IMR-90 (cell line): Measurements from ENCODE around the gene AFF2. TPM values are rescaled to one million over a fixed set of nuclear protein-coding genes. Genes with fewer than 3 reads are reported as not detected.

Source experiments
- ATAC-seq: fragments of 200-7000 bp; cut with Tn5 transposase; 2 replicates; pipeline ENCODE4 v1.9.1; 2020; ENCODE audit warnings: low read depth, mild to moderate bottlenecking, moderate library complexity
- BruUV-seq: library from RNA; stranded (reverse); fragments of 400-500 nt; replicated peaks from 2 replicates; lab custom pipeline; 2021; lab: Mats Ljungman, UMichigan
- CTCF ChIA-PET: fragments of 300-600 bp; formaldehyde crosslinking; extraction: SDS; loops from one replicate; lab custom pipeline; 2021; ENCODE audit warnings: antibody characterized with exemption; lab: Yijun Ruan, JAX
- POLR2A ChIA-PET: fragments of 300-600 bp; sonication (Branson Sonifier 250); formaldehyde crosslinking; loops from one replicate; lab custom pipeline; 2022; ENCODE audit warnings: antibody characterized with exemption; ENCODE audit not compliant: unreplicated experiment; lab: Charles Lee
- DNase-seq: peaks from one replicate; pipeline ENCODE4 v3.0.0; 2013
- H2AFZ ChIP-seq: replicated peaks from 2 replicates; pipeline ENCODE3; 2013; ENCODE audit warnings: low read length, mild to moderate bottlenecking; ENCODE audit not compliant: poor library complexity
- H2AK5ac ChIP-seq: 2 replicates; pipeline ENCODE4 v1.6.1; 2013; ENCODE audit warnings: low read depth, low read length, inconsistent platforms
- H2AK9ac ChIP-seq: replicated peaks from 2 replicates; pipeline ENCODE3; 2013; ENCODE audit warnings: mild to moderate bottlenecking, low read depth, low read length, moderate library complexity; ENCODE audit not compliant: poor library complexity
- H2BK120ac ChIP-seq: 2 replicates; pipeline ENCODE4 v1.6.1; 2013; ENCODE audit warnings: low read depth, low read length, inconsistent platforms
- H2BK15ac ChIP-seq: 3 replicates; pipeline ENCODE4 v1.6.1; 2013; ENCODE audit warnings: low read depth, low read length, inconsistent platforms
- H2BK20ac ChIP-seq: 2 replicates; pipeline ENCODE4 v1.6.1; 2013; ENCODE audit warnings: low read depth, mild to moderate bottlenecking, inconsistent platforms, low read length, moderate library complexity
- H2BK5ac ChIP-seq: 2 replicates; pipeline ENCODE4 v1.6.1; 2013; ENCODE audit warnings: mild to moderate bottlenecking, low read depth, low read length, inconsistent platforms; ENCODE audit not compliant: poor library complexity, severe bottlenecking
- H3K14ac ChIP-seq: replicated peaks from 2 replicates; pipeline ENCODE4 v1.6.1; 2013; ENCODE audit warnings: low read depth, low read length, inconsistent platforms
- H3K18ac ChIP-seq: 2 replicates; pipeline ENCODE4 v1.6.1; 2013; ENCODE audit warnings: low read depth, low read length, control low read depth
- H3K23ac ChIP-seq: 2 replicates; pipeline ENCODE4 v1.6.1; 2013; ENCODE audit warnings: low read depth, low read length, inconsistent platforms
- H3K27ac ChIP-seq: 2 replicates; pipeline ENCODE4 v1.5.1; 2013; ENCODE audit warnings: mild to moderate bottlenecking, control low read depth, low read length; ENCODE audit not compliant: insufficient read depth
- H3K27me3 ChIP-seq: 2 replicates; pipeline ENCODE4 v1.6.1; 2013; ENCODE audit warnings: low read length; ENCODE audit not compliant: control insufficient read depth, insufficient read depth
- H3K36me3 ChIP-seq: 2 replicates; pipeline ENCODE4 v1.6.1; 2013; ENCODE audit warnings: low read length, mixed read lengths; ENCODE audit not compliant: control insufficient read depth, insufficient read depth
- H3K4ac ChIP-seq: 2 replicates; pipeline ENCODE4 v1.6.1; 2013; ENCODE audit warnings: low read depth, low read length, inconsistent platforms
- H3K4me1 ChIP-seq: 2 replicates; pipeline ENCODE4 v1.6.1; 2013; ENCODE audit warnings: low read length, mixed read lengths; ENCODE audit not compliant: control insufficient read depth, insufficient read depth
- H3K4me2 ChIP-seq: 2 replicates; pipeline ENCODE4 v1.6.1; 2013; ENCODE audit warnings: low read depth, mild to moderate bottlenecking, control low read depth, low read length, moderate library complexity
- H3K4me3 ChIP-seq: 2 replicates; pipeline ENCODE4 v1.5.1; 2013; ENCODE audit warnings: low read depth, mild to moderate bottlenecking, control low read depth, low read length, moderate library complexity; ENCODE audit not compliant: insufficient read depth
- H3K56ac ChIP-seq: 2 replicates; pipeline ENCODE4 v1.6.1; 2013; ENCODE audit warnings: low read length, inconsistent platforms; ENCODE audit not compliant: insufficient read depth; ENCODE audit errors: extremely low read depth
- H3K79me1 ChIP-seq, 2 experiments: 2 replicates each; pipeline ENCODE4 v1.6.1; 2013; ENCODE audit warnings: low read length in 2 of 2, inconsistent platforms in 1 of 2, low read depth in 1 of 2
- H3K9ac ChIP-seq: 2 replicates; pipeline ENCODE4 v1.6.1; 2013; ENCODE audit warnings: low read depth, low read length, control low read depth
- H3K9me1 ChIP-seq: 2 replicates; pipeline ENCODE4 v1.6.1; 2013; ENCODE audit warnings: low read length, inconsistent platforms; ENCODE audit not compliant: insufficient read depth
- H3K9me3 ChIP-seq: 2 replicates; pipeline ENCODE4 v1.6.1; 2013; ENCODE audit warnings: low read length; ENCODE audit not compliant: control insufficient read depth, insufficient read depth
- H4K20me1 ChIP-seq: 2 replicates; pipeline ENCODE4 v1.6.1; 2013; ENCODE audit warnings: low read length, inconsistent platforms; ENCODE audit not compliant: insufficient read depth
- H4K5ac ChIP-seq: 2 replicates; pipeline ENCODE4 v1.6.1; 2013; ENCODE audit warnings: mild to moderate bottlenecking, low read depth, low read length, control low read depth
- H4K8ac ChIP-seq, 2 experiments: 2 replicates each; pipeline ENCODE4 v1.6.1; 2013; ENCODE audit warnings: low read depth in 2 of 2, low read length in 2 of 2, control low read depth in 1 of 2, inconsistent platforms in 1 of 2
- H4K91ac ChIP-seq: 2 replicates; pipeline ENCODE4 v1.6.1; 2013; ENCODE audit warnings: low read depth, low read length, inconsistent platforms; ENCODE audit not compliant: insufficient read depth
- BHLHE40 ChIP-seq: fragments of 150-350 bp; IDR thresholded peaks from 2 replicates; pipeline ENCODE4 v1.6.1; 2016; ENCODE audit warnings: mild to moderate bottlenecking, low read depth, low read length
- CEBPB ChIP-seq: IDR thresholded peaks from 2 replicates; pipeline ENCODE4 v1.6.1; 2012; ENCODE audit warnings: low read depth, low read length, improper control_type of control experiment
- CHD1 ChIP-seq: IDR thresholded peaks from 2 replicates; pipeline ENCODE4 v1.6.1; 2012; ENCODE audit warnings: low read depth, low read length, improper control_type of control experiment
- CTCF ChIP-seq: conservative IDR thresholded peaks from 2 replicates; pipeline ENCODE4 v1.5.1; 2012; ENCODE audit warnings: mild to moderate bottlenecking, low read depth, low read length, improper control_type of control experiment
- ELK1 ChIP-seq: fragments of 150-350 bp; IDR thresholded peaks from 2 replicates; pipeline ENCODE4 v1.6.1; 2016; ENCODE audit warnings: low read depth, mild to moderate bottlenecking, low read length, moderate library complexity, borderline replicate concordance
- FOS ChIP-seq: fragments of 150-350 bp; IDR thresholded peaks from 2 replicates; pipeline ENCODE4 v1.6.1; 2016; ENCODE audit warnings: low read depth, low read length
- MAFK ChIP-seq: IDR thresholded peaks from 2 replicates; pipeline ENCODE4 v1.6.1; 2012; ENCODE audit warnings: low read depth, low read length, improper control_type of control experiment
- MAZ ChIP-seq: IDR thresholded peaks from 2 replicates; pipeline ENCODE4 v1.6.1; 2012; ENCODE audit warnings: low read depth, mild to moderate bottlenecking, low read length, improper control_type of control experiment, moderate library complexity, borderline replicate concordance
- MXI1 ChIP-seq: IDR thresholded peaks from 2 replicates; pipeline ENCODE4 v1.6.1; 2012; ENCODE audit warnings: low read depth, mild to moderate bottlenecking, low read length, moderate library complexity, borderline replicate concordance
- NFE2L2 ChIP-seq: fragments of 150-350 bp; IDR thresholded peaks from 2 replicates; pipeline ENCODE4 v1.6.1; 2016; ENCODE audit warnings: low read depth, mild to moderate bottlenecking, low read length
- POLR2A ChIP-seq: IDR thresholded peaks from 2 replicates; pipeline ENCODE4 v1.6.1; 2012; ENCODE audit warnings: mild to moderate bottlenecking, low read depth, low read length
- RAD21 ChIP-seq: IDR thresholded peaks from 2 replicates; pipeline ENCODE4 v1.6.1; 2012; ENCODE audit warnings: low read length, improper control_type of control experiment
- RCOR1 ChIP-seq: IDR thresholded peaks from 2 replicates; pipeline ENCODE4 v1.6.1; 2012; ENCODE audit warnings: mild to moderate bottlenecking, low read length, improper control_type of control experiment; ENCODE audit not compliant: insufficient replicate concordance
- RFX5 ChIP-seq: IDR thresholded peaks from 2 replicates; pipeline ENCODE4 v1.8.0; 2012; ENCODE audit warnings: low read depth, mild to moderate bottlenecking, low read length, moderate library complexity
- SMC3 ChIP-seq: fragments of 150-350 bp; IDR thresholded peaks from 2 replicates; pipeline ENCODE4 v1.6.1; 2016; ENCODE audit warnings: low read depth, mild to moderate bottlenecking, antibody characterized with exemption, low read length, moderate library complexity
- WGBS, 2 experiments: methylation state at CpG; one replicate each; pipeline versions ENCODE4 v1.1.5 to v1.1.7; 2013; ENCODE audit warnings: missing lambda C conversion rate in 2 of 2; ENCODE audit not compliant: insufficient read length in 1 of 2; ENCODE audit errors: extremely low coverage in 2 of 2; 5-methylcytosine and 5-hydroxymethylcytosine counted together
- dilution Hi-C: fragments of 300-500 bp; cut with HindIII; formaldehyde crosslinking; loops from one replicate; pipeline ENCODE4 v1.14.3; 2018; ENCODE audit warnings: low sequenced_read_pairs; ENCODE audit not compliant: unreplicated experiment
- in situ Hi-C: fragments of 300-500 bp; cut with MboI; formaldehyde crosslinking; loops from 3 replicates; pipeline ENCODE4 v1.14.3; 2019; ENCODE audit warnings: low sequenced_read_pairs, inconsistent platforms, mixed read lengths
- intact Hi-C: fragments of 100-400 bp; cut with micrococcal nuclease; formaldehyde crosslinking; loops from 2 replicates; pipeline ENCODE4 v1.10.0; 2022
- polyA plus RNA-seq, 3 experiments: library from polyadenylated mRNA; depleted of rRNA; stranded (reverse); fragments of >200 nt; gene quantifications; 2 replicates each; pipeline ENCODE4 v1.2.3, GENCODE V29; 2012; ENCODE audit warnings: low replicate concordance in 1 of 3
- total RNA-seq: library from RNA; depleted of rRNA; stranded (reverse); fragments of >200 nt; gene quantifications from 2 replicates; pipeline ENCODE4 v1.2.3, GENCODE V29; 2012
- TF ChIP-seq, protein P1 (sequence below): fragments of 150-350 bp; IDR thresholded peaks from 2 replicates; pipeline ENCODE4 v1.6.1; 2017; ENCODE audit warnings: mild to moderate bottlenecking, antibody characterized with exemption, low read length, low read depth

AFF2 gene
- total and polyA plus RNA-seq, 2 of the 4 experiments (the other 2 are of a cell fraction) = 0.15 to 0.72 TPM

- no peak overlapping the region for H2AK9ac ChIP-seq
- no peaks in the 10 kb centered on the region for H3K9me3 ChIP-seq
- dilution Hi-C loops = no loop called here
- H4K20me1 ChIP-seq = no peaks in the 10 kb centered on the region
- no peak overlapping the region for H3K27ac ChIP-seq
- H3K4ac ChIP-seq = no peak overlapping the region
- no peaks in the 10 kb centered on the region for H3K36me3 ChIP-seq
- H3K4me3 ChIP-seq = no peak overlapping the region
- H3K9me1 ChIP-seq = no peaks in the 10 kb centered on the region
- H2BK15ac ChIP-seq = no peak overlapping the region
- H3K23ac ChIP-seq = no peak overlapping the region
- H2AK5ac ChIP-seq = no peak overlapping the region
- H3K14ac ChIP-seq = no peak overlapping the region
- no peak overlapping the region for H3K18ac ChIP-seq
- TF ChIP-seq CTCF (no peak), RCOR1 (no peak), POLR2A (no peak), MXI1 (no peak), SMC3 (no peak), NFE2L2 (no peak), BHLHE40 (no peak), FOS (no peak), RAD21 (no peak), MAFK (no peak), RFX5 (no peak), CHD1 (no peak), CEBPB (no peak), ELK1 (no peak), MAZ (no peak)
- TF ChIP-seq, protein P1, sequence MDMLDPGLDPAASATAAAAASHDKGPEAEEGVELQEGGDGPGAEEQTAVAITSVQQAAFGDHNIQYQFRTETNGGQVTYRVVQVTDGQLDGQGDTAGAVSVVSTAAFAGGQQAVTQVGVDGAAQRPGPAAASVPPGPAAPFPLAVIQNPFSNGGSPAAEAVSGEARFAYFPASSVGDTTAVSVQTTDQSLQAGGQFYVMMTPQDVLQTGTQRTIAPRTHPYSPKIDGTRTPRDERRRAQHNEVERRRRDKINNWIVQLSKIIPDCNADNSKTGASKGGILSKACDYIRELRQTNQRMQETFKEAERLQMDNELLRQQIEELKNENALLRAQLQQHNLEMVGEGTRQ = no peak
- DNase-seq (no peak), ATAC-seq (no peak)
- intact Hi-C loops = no loop called here
- no peak overlapping the region for H2AFZ ChIP-seq
- no peak overlapping the region for H4K5ac ChIP-seq
- H4K8ac ChIP-seq = no peak overlapping the region
- POLR2A ChIA-PET = no interaction called here
- no peak overlapping the region for H3K4me2 ChIP-seq
- no peak overlapping the region for H2BK5ac ChIP-seq
- in situ Hi-C loops = no loop called here
- BruUV-seq = no TSS peak
- WGBS, 2 experiments = no CpG with 5 or more reads among the region's 6 CpGs
- no peak overlapping the region for H4K91ac ChIP-seq
- no peak overlapping the region for H3K9ac ChIP-seq
- H2BK20ac ChIP-seq = no peak overlapping the region
- no peaks in the 10 kb centered on the region for H3K4me1 ChIP-seq
- H3K27me3 ChIP-seq = no peaks in the 10 kb centered on the region
- no peak overlapping the region for H3K56ac ChIP-seq
- no peak overlapping the region for H2BK120ac ChIP-seq
- CTCF ChIA-PET = no interaction called here
- no peaks in the 10 kb centered on the region for H3K79me1 ChIP-seq
Measured at GRCh38 chrX:148808833-148809232, 308.4 kb downstream of the AFF2 start.
